NCI-H524 (cell line): ENCODE results near the gene CLCN4.

ENCODE experiments used
- DNase-seq, 2 experiments: peaks; one replicate each; lab custom pipeline; 2025; lab: John Stamatoyannopoulos, UW

CLCN4 gene

GRCh38 chrX:10167573-10167972 is 10.8 kb downstream of the CLCN4 start:
- DNase-seq, result no peak

- no peak for DNase-seq
Observed at GRCh38 chrX:10168226-10168625, 11.5 kb downstream of the CLCN4 start.

GRCh38 chrX:10169175-10169574 is 12.4 kb downstream of the CLCN4 start:
- no peak for DNase-seq

- DNase-seq, result no peak
Observed at GRCh38 chrX:10171249-10171648, 14.5 kb downstream of the CLCN4 start.

GRCh38 chrX:10172877-10173276 is 16.1 kb downstream of the CLCN4 start:
- DNase-seq, result no peak

GRCh38 chrX:10173331-10173900 is 16.6 kb downstream of the CLCN4 start:
- DNase-seq, result no peak

- no peak for DNase-seq
Observed at GRCh38 chrX:10174051-10174450, 17.3 kb downstream of the CLCN4 start.

- no peak for DNase-seq
Observed at GRCh38 chrX:10174810-10175209, 18.0 kb downstream of the CLCN4 start.

- no peak for DNase-seq
Observed at GRCh38 chrX:10175319-10175871, 18.6 kb downstream of the CLCN4 start.

- peak; percentile 95 to 99 for DNase-seq
Observed at GRCh38 chrX:10176121-10177003, 19.6 kb downstream of the CLCN4 start.

- no peak for DNase-seq
Observed at GRCh38 chrX:10177004-10177396, 20.2 kb downstream of the CLCN4 start.

GRCh38 chrX:10177601-10178000 is 20.8 kb downstream of the CLCN4 start:
- peak; percentile 50 to 79 for DNase-seq

- no peak for DNase-seq
Observed at GRCh38 chrX:10178866-10179463, 22.2 kb downstream of the CLCN4 start.

- no peak for DNase-seq
Observed at GRCh38 chrX:10183760-10184159, 27.0 kb downstream of the CLCN4 start.

GRCh38 chrX:10184411-10184810 is 27.6 kb downstream of the CLCN4 start:
- no peak for DNase-seq

GRCh38 chrX:10186355-10186754 is 29.6 kb downstream of the CLCN4 start:
- no peak for DNase-seq

GRCh38 chrX:10187421-10187820 is 30.6 kb downstream of the CLCN4 start:
- no peak for DNase-seq

GRCh38 chrX:10189317-10190268 is 32.8 kb downstream of the CLCN4 start:
- DNase-seq, result peak; percentile 80 to 92

GRCh38 chrX:10190367-10190766 is 33.6 kb downstream of the CLCN4 start:
- peak; percentile 7 to 68 for DNase-seq

- DNase-seq, result no peak
Observed at GRCh38 chrX:10193587-10193986, 36.8 kb downstream of the CLCN4 start.

- no peak for DNase-seq
Observed at GRCh38 chrX:10195425-10195824, 38.6 kb downstream of the CLCN4 start.

GRCh38 chrX:10195947-10196346 is 39.2 kb downstream of the CLCN4 start:
- DNase-seq, result no peak
